Measurements from ENCODE around the gene CFD.

DNA sequence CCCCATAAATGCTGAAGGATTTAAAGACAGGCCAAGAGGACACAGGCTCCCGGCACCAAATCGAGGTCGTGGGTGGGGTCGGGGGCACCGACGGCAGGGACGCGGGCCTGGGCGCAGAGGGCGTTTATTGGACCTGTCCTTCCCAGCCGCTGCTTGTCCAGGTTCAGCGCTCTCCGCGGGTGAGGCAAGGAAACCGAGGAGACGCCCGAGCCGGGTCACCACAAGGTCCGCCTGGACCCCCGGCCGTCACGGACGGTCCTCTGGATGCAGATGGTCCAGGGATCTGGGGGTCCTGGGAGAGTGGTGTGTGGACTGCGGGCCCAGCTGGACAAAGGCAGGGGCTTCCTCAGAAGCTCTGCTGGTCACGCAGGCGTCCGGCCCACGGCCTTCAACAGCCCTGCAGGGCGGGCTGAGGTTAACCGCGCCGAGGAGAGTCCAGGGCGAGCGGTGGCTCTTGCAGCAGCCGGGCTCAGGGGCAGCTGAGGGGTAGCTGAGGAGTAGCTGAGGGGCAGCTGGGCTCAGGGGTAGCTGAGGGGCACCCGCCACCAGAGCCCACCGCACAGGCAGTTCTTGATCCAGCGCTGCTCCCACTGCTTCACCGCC is 8.5 kb downstream of the CFD start:
- TF ChIP-seq, protein P1, sequence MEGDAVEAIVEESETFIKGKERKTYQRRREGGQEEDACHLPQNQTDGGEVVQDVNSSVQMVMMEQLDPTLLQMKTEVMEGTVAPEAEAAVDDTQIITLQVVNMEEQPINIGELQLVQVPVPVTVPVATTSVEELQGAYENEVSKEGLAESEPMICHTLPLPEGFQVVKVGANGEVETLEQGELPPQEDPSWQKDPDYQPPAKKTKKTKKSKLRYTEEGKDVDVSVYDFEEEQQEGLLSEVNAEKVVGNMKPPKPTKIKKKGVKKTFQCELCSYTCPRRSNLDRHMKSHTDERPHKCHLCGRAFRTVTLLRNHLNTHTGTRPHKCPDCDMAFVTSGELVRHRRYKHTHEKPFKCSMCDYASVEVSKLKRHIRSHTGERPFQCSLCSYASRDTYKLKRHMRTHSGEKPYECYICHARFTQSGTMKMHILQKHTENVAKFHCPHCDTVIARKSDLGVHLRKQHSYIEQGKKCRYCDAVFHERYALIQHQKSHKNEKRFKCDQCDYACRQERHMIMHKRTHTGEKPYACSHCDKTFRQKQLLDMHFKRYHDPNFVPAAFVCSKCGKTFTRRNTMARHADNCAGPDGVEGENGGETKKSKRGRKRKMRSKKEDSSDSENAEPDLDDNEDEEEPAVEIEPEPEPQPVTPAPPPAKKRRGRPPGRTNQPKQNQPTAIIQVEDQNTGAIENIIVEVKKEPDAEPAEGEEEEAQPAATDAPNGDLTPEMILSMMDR (IDR thresholded peaks at IDR 0.05) = no peak
- TF ChIP-seq POLR2A (IDR thresholded peaks at IDR 0.05) = no peak
